ENCODE data around the gene LCE2A.

GRCh38 chr1:152739841-152740240, 41.7 kb downstream of the LCE2A start:
- TF ChIP-seq CTCF (IDR thresholded peaks at IDR 0.05) (no peak), POLR2A (IDR thresholded peaks at IDR 0.05) (no peak), POLR2AphosphoS5 (IDR thresholded peaks at IDR 0.05) (no peak), EP300 (IDR thresholded peaks at IDR 0.05) (no peak)

Measured in gastroesophageal sphincter (tissue), 3 donors.